KMS-11 (cell line): ENCODE measurements around the gene FLRT2.

ENCODE experiments used
- H2AFZ ChIP-seq: fragments of 200-600 bp; sonication (generic); 2 replicates; pipeline ENCODE4 v1.6.1; 2016; ENCODE audit warnings: antibody characterized with exemption, mixed run types, low read depth
- H3K27ac ChIP-seq: fragments of 200-600 bp; sonication (generic); 2 replicates; pipeline ENCODE4 v1.6.1; 2016; ENCODE audit warnings: mild to moderate bottlenecking, mixed run types
- H3K27me3 ChIP-seq: fragments of 200-600 bp; sonication (generic); 2 replicates; pipeline ENCODE4 v1.6.1; 2017; ENCODE audit warnings: mild to moderate bottlenecking, low read depth, mixed run types, moderate library complexity; ENCODE audit not compliant: insufficient read depth
- H3K36me3 ChIP-seq: fragments of 200-600 bp; sonication (generic); 2 replicates; pipeline ENCODE4 v1.6.1; 2017; ENCODE audit warnings: mild to moderate bottlenecking, mixed run types; ENCODE audit not compliant: insufficient read depth
- H3K4me1 ChIP-seq: fragments of 200-600 bp; sonication (generic); 2 replicates; pipeline ENCODE4 v1.6.1; 2016; ENCODE audit warnings: mild to moderate bottlenecking, low read depth, mixed run types; ENCODE audit not compliant: poor library complexity, severe bottlenecking
- H3K4me2 ChIP-seq: fragments of 200-600 bp; sonication (generic); 2 replicates; pipeline ENCODE4 v1.7.0; 2016; ENCODE audit warnings: mild to moderate bottlenecking, mixed run types
- H3K4me3 ChIP-seq: fragments of 200-600 bp; sonication (generic); IDR thresholded peaks from 2 replicates; pipeline ENCODE4 v1.6.1; 2017; ENCODE audit warnings: low read depth, low read length, mixed read lengths; ENCODE audit not compliant: insufficient read depth
- H3K79me2 ChIP-seq: fragments of 200-600 bp; sonication (generic); 2 replicates; pipeline ENCODE4 v1.6.1; 2016; ENCODE audit warnings: low read depth, mixed run types; ENCODE audit not compliant: insufficient read depth
- H3K9ac ChIP-seq: fragments of 200-600 bp; sonication (generic); 2 replicates; pipeline ENCODE4 v1.6.1; 2016; ENCODE audit warnings: mild to moderate bottlenecking, mixed run types
- H4K20me1 ChIP-seq: fragments of 200-600 bp; sonication (generic); 2 replicates; pipeline ENCODE4 v1.6.1; 2016; ENCODE audit warnings: mild to moderate bottlenecking, mixed run types; ENCODE audit not compliant: insufficient read depth
- TF ChIP-seq, protein P1 (sequence below): fragments of 200-600 bp; sonication (generic); conservative IDR thresholded peaks from 2 replicates; pipeline ENCODE4 v1.6.1; 2017; ENCODE audit warnings: low read depth, mild to moderate bottlenecking, antibody characterized with exemption, low read length, moderate library complexity, mixed read lengths

Gene FLRT2

GRCh38 chr14:85584481-85584880 is 54.5 kb downstream of the FLRT2 start:
- H3K36me3 ChIP-seq, result no peaks in the 10 kb centered on the region
- H3K79me2 ChIP-seq, result no peaks in the 10 kb centered on the region
- peaks cover 5% of the 10 kb centered on the region for H3K4me1 ChIP-seq
- H3K27me3 ChIP-seq, result no peaks in the 10 kb centered on the region
- no peak overlapping the region for H3K4me2 ChIP-seq
- no peaks in the 10 kb centered on the region for H4K20me1 ChIP-seq
- H3K4me3 ChIP-seq, result no peak overlapping the region
- H3K9ac ChIP-seq, result no peak overlapping the region
- H2AFZ ChIP-seq, result no peak overlapping the region
- H3K27ac ChIP-seq, result no peak overlapping the region
- TF ChIP-seq, protein P1, sequence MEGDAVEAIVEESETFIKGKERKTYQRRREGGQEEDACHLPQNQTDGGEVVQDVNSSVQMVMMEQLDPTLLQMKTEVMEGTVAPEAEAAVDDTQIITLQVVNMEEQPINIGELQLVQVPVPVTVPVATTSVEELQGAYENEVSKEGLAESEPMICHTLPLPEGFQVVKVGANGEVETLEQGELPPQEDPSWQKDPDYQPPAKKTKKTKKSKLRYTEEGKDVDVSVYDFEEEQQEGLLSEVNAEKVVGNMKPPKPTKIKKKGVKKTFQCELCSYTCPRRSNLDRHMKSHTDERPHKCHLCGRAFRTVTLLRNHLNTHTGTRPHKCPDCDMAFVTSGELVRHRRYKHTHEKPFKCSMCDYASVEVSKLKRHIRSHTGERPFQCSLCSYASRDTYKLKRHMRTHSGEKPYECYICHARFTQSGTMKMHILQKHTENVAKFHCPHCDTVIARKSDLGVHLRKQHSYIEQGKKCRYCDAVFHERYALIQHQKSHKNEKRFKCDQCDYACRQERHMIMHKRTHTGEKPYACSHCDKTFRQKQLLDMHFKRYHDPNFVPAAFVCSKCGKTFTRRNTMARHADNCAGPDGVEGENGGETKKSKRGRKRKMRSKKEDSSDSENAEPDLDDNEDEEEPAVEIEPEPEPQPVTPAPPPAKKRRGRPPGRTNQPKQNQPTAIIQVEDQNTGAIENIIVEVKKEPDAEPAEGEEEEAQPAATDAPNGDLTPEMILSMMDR, result no peak

DNA sequence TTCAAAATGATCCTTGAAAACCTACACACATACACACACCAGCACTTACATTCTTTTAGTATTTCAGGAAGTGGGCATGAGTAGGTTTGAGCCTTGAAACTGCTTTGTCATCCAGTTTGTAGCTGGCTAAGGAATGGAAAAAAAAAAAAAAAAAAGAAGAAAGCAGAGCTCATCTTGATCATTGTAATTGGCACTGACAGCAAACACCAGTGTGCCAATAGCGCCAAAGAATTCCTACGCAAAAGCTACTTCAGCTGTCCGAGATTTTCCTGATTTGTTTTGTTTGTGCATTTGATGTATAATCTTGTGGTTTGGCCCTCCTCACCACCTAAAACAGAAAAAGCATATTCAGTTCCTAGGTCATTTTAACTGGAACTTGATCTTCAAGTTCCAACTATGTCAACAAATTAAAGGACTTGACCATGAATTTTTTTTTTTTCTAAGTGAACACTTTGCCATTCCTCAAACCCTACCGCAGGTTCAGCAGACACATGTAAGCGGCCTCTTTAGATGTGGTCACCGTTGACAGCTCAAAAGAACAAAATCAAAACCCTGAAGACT is 57.3 kb downstream of the FLRT2 start:
- H3K4me3 ChIP-seq, result no peak overlapping the region
- H2AFZ ChIP-seq, result no peak overlapping the region
- no peak overlapping the region for H3K4me2 ChIP-seq
- no peak overlapping the region for H3K9ac ChIP-seq
- H3K36me3 ChIP-seq, result no peaks in the 10 kb centered on the region
- H3K4me1 ChIP-seq, result peaks cover 5% of the 10 kb centered on the region
- TF ChIP-seq, protein P1, result no peak
- H4K20me1 ChIP-seq, result no peaks in the 10 kb centered on the region
- H3K79me2 ChIP-seq, result no peaks in the 10 kb centered on the region
- H3K27ac ChIP-seq, result no peak overlapping the region
- H3K27me3 ChIP-seq, result no peaks in the 10 kb centered on the region

DNA sequence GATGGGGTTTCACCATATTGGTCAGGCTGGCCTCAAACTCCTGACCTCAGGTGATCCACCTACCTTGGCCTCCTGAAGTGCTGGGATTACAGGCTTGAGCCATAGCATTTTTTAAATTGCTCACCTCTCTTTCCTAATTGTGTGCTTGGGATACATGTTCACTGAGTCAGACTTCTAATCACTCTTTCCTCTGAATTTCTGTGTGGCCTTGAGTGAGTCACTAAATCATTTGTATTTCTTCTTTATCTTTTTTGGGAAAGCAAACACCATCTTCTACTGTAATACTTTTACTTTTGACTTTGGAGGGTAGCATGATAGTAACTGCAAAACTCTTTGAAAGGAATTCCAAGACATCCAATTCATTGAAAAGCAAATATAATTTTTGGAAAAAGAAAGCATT is 60.8 kb downstream of the FLRT2 start:
- Histone ChIP-seq H3K4me1 (peaks cover 5% of the 10 kb centered on the region), H2AFZ (no peak overlapping the region), H3K36me3 (no peaks in the 10 kb centered on the region), H4K20me1 (no peaks in the 10 kb centered on the region), H3K4me2 (no peak overlapping the region), H3K9ac (no peak overlapping the region), H3K79me2 (no peaks in the 10 kb centered on the region), H3K4me3 (no peak overlapping the region), H3K27me3 (no peaks in the 10 kb centered on the region), H3K27ac (no peak overlapping the region)
- TF ChIP-seq, protein P1, result no peak

DNA sequence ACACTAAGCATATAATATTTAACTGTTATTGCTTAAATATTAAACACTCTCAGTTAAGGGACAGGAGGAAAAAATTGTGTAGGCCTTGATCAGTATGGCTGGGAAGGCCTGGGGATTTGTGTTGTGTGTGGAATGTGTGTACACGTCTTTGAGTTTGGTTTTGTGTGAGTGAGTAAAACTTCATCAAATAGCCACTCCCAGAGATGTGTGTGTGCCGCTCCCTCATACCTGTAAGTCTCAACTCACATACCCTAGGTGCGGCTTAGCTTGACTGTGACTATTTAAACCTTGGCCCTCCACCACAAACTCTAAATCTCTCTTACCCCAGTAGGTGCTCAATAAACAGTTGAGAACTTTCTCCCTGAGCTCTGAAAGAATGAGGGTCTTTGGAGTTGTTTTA is 64.3 kb downstream of the FLRT2 start:
- Histone ChIP-seq H3K36me3 (no peaks in the 10 kb centered on the region), H3K79me2 (no peaks in the 10 kb centered on the region), H3K27ac (no peak overlapping the region), H3K4me2 (no peak overlapping the region), H3K4me1 (no peaks in the 10 kb centered on the region), H3K9ac (no peak overlapping the region), H4K20me1 (no peaks in the 10 kb centered on the region), H2AFZ (no peak overlapping the region), H3K27me3 (no peaks in the 10 kb centered on the region), H3K4me3 (no peak overlapping the region)
- TF ChIP-seq, protein P1, result no peak
